GM19467 (cell line): ENCODE results near the gene PAWR.
"Not testable (repeated sequence)": the region's sequence is repeated elsewhere in the genome, so short reads cannot be mapped to it uniquely, and the experiment has no call there.

Experiments used
- ATAC-seq: cut with Tn5 transposase; IDR thresholded peaks from one replicate; pipeline ENCODE4 v1.9.1; 2021; ENCODE audit warnings: mild to moderate bottlenecking, moderate library complexity; ENCODE audit not compliant: unreplicated experiment

Gene PAWR

DNA sequence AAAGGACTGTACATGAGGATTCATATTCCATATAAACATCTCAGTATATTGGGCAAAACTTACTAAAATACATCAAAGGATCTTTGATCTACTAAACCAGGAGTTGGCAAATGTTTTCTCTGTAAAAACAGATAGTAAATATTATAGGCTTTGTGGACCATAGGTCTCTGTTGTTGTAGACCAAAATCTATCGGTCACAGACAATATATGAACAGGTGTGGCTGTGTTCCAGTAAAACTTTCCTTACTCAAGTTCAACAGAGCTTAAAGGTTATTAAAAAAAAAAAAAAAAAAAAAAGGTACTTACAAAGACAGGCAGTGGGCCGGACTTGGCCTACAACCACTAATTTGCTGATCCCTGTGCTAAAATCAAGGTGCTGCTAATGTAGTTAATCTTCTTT, 40.3 kb downstream of the PAWR start:
- ATAC-seq, result no peak

DNA sequence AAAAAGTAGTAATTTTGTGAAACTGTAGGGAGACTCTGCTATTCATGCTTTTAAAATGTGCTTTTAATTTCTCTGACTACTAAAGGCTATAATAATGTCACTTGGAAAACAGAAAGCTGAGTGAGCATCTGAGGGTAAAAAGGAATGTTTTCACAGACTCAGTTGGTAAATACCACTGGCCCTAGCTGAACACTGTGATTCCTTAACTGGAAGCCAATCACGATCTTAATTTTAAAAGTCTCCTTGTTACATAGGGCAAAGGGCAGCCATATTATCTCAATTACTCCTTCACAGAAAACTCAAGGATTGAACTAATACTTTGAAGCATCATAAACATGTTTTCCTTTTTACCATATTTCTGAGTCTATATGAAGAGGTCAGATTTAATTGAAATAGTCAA, 41.9 kb downstream of the PAWR start:
- no peak for ATAC-seq

DNA sequence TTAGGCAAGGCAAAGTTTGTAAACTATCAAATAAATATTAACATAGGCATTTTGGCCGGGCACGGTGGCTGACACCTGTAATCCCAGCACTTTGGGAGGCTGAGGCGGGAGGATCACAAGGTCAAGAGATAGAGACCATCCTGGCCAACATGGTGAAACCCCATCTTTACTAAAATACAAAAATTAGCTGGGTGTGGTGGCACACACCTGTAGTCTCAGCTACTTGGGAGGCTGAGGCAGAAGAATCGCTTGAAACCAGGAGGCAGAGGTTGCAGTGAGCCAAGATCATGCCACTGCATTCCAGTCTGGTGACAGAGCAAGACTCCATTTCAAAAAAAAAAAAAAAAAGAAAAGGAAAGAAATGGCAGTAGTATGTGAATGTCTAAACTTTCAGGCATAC, 43.9 kb downstream of the PAWR start:
- not testable (repeated sequence) for ATAC-seq

DNA sequence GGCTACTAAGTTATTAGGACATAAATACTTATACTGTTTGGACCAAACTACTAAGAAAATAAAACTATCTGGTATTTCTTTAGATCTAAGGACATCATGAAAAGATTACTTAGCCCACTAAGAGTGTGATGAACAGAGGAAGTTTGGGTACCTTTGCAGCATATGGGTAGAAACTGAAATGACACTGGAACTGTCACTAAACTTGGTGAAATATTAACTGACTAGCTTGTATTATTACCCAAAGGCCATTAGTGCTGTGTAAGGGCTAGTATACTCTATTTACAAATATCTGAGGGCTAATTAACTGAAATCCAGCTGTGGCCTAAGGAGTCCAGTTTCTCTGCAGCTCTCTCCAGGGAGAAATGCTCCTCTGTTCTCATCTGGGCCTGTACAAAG, 45.5 kb downstream of the PAWR start:
- peak; percentile 99 for ATAC-seq

DNA sequence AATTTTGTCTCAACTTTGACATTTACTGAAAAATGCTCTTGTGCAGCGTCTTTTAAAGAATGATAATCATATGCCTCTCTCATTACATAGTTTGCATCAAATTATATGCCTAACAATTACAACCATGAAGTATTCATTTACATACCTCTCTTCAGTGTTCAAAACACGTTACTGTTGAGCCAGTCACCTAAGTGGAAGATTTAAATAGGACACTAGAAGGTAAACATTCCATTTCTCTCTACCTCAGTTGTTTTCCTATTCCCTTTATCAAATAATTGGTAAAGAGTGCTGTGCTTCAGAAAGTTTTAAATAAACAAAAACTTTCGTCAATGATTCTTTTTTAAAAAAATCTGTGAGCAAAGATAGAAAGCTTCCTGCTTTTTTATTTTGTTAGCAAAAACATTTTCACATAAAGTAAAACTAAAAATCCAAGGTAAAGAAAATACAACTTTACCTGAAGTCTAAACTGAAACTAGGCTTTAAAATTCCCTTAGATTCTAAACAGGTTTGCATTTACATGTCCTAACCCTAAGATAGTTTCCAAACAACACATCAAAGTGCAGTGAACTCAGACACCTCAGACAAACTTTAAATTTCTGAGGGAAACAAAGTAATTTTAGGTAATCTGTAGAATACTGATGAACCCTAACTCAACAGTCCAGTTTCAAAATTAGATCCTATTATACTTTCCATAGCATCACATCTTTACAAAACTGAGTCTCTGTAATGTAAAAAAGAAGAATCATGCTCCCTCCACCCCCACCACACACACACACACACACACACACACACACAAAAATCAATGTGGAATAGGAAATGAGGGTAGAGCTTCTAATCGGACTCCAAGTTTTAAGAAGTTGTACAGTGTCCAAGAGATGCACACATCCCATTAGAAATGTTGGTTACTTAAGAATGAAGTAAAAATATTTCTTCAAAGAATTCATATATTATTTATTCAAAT, 46.2 kb downstream of the PAWR start:
- ATAC-seq, result peak; percentile 8

DNA sequence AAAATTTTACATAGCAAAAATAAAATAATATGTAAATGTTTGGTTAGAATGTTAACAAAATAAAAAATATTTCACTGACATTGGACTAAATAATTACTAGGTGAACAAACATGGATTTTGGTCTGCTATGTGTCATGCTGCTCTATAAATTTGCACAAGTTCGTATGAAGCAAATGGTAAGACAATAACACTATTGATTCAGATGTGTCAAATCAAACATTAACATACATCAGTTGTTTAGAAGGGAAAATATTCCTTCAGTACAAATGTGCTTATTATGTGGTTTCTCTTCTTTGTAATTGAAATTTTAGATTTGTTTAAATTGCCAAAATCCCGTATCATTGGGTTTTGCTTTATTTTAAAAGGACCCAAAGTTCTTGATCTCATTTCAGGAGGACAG, 46.9 kb downstream of the PAWR start:
- no peak for ATAC-seq

DNA sequence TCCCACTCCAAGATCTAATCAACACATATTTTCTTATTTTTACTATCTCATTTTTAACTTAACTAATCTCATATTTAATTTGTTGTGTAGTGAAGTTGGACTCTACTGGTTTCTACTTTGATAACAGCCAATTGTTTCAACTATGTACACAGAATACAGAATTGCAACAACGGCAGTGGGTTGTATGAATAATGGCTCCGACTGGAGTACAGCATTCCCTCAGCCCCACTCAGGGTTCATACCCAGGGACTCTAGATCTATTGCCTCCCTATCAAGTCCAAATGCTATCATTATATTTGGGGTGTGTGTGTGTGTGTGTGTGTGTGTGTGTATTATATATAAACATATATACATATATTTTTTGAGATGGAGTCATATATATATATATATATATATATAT, 52.3 kb downstream of the PAWR start:
- ATAC-seq, result no peak

DNA sequence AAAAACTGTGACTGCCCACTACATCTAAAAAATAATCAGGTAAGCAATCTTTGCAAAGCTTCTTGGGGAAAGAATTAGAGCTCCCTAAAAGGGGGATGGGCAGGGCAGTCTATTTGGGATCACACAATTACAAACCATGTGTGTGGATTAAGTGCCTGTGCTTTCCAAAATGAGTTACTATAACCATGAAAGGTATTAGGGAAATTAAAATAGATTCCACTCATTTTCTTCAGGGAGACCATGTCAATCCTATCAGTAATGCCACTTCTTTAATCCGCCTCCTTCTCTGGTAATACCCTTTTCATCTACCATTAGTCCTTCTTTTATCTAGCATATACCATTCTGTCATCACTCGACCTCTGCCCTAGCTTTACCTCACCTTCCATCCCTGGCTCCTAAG, 53.7 kb downstream of the PAWR start:
- no peak for ATAC-seq

DNA sequence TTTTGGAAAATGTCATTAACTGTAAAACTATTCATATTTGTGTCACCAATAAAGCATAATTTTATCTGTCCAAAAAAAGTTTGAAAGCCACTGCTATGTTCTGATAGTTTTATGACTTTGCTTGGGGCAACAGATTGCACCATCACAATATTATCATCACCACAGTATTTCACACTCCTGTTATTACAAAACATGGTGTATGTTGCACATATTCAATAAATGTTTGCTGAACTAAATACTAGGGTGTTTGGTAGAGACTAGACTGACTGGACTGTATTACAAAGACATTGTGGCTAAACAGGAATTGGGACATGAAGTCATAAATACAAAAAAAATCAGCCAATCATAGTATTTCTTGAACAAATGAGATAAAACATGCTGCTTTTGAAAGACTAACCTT, 55.1 kb downstream of the PAWR start:
- ATAC-seq, result no peak

DNA sequence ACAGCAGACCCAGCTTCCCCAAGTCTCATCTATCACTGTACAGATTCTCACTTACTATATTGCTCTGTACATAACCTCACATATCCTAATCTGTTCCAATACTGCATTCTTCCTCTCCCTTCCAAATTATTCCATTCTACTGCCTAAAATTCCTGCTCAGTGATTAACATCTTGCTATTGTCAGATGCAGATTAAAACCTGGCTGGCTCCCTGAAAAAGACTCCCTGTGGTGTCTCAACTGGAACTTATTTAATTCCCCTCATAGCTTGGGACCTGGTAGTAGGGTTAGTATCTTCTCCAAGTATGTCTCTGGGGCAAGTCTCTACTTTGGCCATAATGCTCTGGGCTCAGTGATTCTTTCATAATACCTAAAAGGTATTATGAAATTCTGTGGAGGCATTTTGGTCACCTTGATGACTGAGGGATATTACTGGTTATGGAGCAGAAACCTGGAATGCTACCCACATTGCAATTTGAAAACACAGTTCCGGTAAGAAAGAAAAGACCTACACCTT, 55.8 kb downstream of the PAWR start:
- ATAC-seq, result no peak

DNA sequence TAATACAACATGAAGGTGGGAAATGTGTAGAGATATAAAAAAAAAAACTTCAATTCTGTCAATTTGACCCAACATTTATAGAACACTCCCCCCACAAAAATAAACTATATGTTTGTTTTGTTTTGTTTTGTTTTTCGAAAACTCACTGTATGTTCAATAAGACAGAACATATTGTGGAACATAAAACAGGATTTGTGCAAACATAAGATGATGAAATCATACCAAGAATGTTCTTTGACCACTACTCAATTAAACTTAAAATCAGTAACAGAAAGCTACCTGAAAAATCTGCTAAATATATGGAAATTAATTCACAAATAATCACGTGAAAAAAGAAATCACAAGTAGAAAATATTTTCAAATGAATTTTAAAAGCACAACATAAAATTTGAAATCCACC, 61.2 kb downstream of the PAWR start:
- no peak for ATAC-seq

DNA sequence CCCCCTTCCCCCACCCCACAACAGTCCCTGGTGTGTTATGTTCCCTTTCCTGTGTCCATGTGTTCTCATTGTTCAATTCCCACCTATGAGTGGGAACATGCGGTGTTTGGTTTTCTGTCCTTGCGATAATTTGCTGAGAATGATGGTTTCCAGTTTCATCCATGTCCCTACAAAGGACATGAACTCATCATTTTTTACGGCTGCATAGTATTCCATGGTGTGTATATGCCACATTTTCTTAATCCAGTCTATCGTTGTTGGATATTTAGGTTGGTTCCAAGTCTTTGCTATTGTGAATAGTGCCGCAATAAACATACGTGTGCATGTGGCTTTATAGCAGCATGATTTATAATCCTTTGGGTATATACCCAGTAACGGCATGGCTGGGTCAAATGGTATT, 64.0 kb downstream of the PAWR start:
- ATAC-seq, result not testable (repeated sequence)

DNA sequence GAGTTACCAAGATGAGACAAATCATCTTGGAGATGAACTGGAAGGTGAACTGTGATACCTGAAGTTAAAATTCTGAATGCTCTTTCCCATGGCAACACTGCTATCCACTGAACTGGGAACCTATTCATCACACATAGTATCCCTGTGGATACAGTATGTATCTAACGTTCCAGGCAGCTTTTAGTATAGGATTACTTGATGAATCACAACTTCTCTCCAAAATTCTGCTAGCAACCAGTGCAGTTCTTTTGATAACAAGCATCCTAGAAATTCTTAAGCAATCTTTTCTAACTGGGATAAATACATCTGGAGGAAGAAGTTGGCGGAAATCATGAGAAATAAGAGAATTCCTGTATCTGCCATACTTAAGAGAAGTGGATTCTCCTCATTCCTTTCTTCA, 66.4 kb downstream of the PAWR start:
- ATAC-seq, result no peak

DNA sequence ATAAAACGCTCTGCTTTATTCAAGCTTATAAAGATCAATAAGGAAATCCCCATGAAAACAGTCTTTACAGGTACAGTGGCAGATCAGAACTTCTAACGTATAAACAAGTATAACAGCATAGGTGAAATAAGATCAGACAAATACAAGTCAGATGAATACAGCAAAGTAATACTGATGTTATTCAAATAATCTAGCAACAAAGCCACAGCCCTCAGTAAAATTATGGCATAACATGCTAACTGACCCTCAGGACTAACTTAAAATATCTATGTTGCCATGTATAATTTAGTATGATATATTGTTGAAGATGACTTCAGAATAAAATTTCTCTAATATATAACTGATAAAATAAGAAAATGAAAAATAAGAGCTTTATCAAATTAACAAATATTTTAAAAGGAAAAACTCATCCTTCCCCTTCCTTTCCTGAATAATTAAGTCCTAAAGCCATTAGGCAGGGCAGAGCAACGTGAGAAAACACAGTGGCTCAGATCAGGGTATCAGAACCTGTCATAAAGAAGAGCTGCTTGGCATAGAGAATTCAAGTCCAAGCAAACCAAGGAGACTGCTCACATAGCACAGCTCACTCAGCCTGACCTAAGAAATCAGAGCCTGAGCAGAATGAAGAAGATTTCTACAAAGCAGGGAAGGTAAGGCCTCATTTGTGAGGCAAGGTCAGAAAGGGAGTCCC, 70.7 kb downstream of the PAWR start:
- no peak for ATAC-seq

DNA sequence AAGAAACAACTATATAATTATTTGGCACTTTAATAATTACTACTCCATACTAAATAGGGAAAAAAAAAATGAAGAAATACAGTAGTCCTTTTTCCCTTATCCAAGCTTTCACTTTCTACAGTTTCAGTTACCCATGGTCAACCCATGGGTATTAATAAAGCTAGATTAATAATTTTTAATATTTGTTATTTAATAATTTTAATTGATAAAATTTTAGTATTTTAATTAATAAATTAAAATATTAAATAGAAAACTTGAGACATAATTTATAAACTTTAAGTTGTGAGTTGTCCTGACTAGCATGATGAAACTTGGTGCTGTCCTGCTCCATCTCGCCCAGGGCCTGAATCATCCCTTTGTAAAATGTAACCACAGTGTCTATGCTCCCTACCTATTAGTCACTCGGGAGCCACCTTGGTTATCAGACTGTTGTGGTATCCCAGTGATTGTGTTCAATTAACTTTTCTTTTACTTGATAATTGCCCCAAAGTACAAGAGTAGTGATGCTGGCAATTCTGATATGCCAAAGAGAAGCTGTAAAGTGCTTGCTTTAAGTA, 71.8 kb downstream of the PAWR start:
- ATAC-seq, result no peak

DNA sequence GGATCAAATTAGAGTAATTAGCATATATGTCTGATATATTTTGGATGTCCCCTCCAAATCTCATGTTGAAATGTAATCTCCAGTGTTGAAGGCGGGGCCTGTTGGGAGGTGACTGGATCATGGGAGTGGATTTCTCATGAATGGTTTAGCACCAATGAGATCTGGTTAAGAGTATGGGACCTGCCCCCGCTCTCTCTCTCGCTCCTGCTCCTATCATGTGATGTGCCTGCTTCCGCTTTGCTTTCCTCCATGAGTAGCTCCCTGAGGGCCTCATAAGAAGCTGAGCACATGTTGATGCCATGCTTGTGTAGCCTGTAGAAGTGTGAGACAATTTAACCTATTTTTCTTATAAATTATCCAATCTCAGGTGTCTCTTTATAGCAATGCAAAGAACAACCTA, 73.1 kb downstream of the PAWR start:
- no peak for ATAC-seq

DNA sequence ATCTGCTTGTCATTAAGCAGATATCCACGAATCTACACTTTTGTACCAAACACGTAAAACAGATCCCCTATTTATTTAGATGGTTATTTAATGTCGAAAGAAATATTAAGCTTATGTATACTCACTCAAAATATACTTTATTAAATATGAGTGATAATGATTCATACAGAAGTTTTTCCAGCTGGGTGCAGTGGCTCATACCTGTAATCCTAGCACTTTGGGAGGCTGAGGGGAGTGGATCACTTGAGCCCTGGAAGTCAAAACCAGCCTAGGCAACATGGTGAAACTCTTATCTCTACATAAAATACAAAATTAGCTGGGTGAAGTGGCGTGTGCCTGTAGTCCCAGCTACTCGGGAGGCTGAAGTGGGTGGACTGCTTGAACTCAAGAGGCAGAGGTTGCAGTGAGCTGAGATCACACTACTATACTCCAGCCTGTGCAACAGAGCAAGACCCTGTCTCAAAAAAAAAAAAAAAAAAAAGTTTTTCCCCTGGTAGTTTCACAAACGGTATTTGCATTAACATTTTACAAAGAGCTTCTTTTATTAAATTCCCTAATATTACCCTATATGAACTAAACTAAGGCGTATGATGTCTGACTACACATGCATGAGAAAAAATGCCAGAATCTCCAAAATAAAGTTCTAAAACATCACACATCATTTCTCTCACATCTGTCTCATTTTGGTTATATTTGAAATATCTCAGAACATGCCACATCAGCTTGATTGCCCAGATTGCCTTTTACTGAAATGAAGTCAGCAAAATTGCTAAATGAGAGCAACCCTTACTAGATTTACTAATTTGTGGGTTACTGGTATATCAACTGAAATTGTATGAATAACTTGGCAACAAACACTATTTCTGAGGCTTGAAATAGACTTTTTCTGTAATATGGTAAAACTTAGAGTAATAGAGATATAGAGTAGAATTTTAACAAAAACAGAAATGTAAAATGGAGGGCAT, 74.9 kb downstream of the PAWR start:
- ATAC-seq, result peak; percentile 53

DNA sequence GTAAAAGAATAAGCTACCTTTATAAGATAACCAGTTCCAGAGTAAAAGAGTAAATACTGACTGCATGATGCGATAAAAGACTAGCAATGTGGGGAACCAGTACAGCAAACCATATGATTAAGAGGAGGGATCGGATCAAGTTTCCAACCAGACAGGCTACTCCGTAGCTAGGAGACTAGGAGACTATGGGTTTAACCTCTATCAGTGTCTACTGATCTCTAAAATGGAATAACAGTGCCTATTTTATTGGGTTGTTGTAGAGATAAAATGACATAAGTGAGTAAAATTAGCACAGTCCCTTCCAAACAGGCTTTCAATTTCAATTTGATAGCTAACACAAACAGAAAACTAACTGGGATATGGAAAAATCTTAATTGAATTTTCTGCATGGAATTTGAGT, 76.0 kb downstream of the PAWR start:
- ATAC-seq, result no peak

DNA sequence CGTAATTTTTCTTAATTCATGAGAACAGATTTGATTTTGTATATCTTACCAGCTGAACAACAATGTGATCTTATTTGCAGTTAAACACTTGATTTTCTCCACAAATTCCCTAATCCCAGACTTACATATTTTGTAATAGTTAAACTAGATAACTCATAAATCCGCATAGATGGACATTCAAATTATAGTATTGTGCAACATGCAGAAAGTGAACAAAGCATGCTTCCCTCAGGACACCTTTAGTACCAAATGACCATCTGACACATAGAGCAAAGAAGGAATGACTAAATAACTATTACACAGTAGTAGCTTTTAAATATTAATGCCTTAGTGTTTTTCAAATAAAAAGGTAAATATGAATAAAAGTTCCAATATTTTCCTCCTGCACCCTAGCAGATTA, 88.9 kb downstream of the PAWR start:
- ATAC-seq, result no peak

DNA sequence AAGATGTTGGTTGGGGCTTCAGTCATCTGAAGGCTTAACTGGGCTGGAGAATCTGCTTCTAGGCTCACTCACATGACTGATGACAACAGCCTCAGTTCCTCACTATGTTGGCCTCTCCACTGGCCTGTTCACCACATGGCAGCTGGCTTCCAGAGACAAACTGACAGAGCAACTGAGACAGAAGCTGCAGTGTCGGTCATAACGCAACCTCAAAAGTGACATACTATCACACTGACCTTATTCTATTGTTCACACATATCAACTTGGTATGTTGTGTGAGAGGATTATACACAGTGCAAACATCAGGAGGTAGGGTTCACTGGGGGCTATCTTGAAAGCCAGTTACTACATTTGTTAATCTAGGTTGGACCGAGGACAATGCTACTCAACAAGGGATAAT, 92.9 kb downstream of the PAWR start:
- ATAC-seq, result no peak
